C1 segment of cervical spinal cord (tissue), 14 donors: Measurements from ENCODE around the gene RPL27A.

Experiments
- DNase-seq, 14 donors: peaks; one replicate each; lab custom pipeline; 2025; lab: John Stamatoyannopoulos, UW

The RPL27A gene

GRCh38 chr11:8699903-8700302, 17.3 kb downstream of the RPL27A start:
- DNase-seq = peak in 10 of 14 donors; percentile 33 to 74 (median 46)

GRCh38 chr11:8701891-8702597, 19.5 kb downstream of the RPL27A start:
- no peak for DNase-seq

- no peak for DNase-seq
Observed at GRCh38 chr11:8702598-8702915, 20.0 kb downstream of the RPL27A start.

- DNase-seq = no peak
Observed at GRCh38 chr11:8704136-8704535, 21.5 kb downstream of the RPL27A start.

GRCh38 chr11:8705146-8705545, 22.6 kb downstream of the RPL27A start:
- no peak for DNase-seq

GRCh38 chr11:8706673-8707432, 24.3 kb downstream of the RPL27A start:
- peak in 1 of 14 donors; percentile 58 for DNase-seq

GRCh38 chr11:8707541-8708191, 25.1 kb downstream of the RPL27A start:
- DNase-seq = peak in 6 of 14 donors; percentile 30 to 78 (median 36)

- peak in 7 of 14 donors; percentile 29 to 64 (median 51) for DNase-seq
Observed at GRCh38 chr11:8709002-8709672, 26.5 kb downstream of the RPL27A start.

- DNase-seq = no peak
Observed at GRCh38 chr11:8709777-8710176, 27.2 kb downstream of the RPL27A start.

- no peak for DNase-seq
Observed at GRCh38 chr11:8711895-8712442, 29.4 kb downstream of the RPL27A start.

- no peak for DNase-seq
Observed at GRCh38 chr11:8712506-8712905, 29.9 kb downstream of the RPL27A start.

GRCh38 chr11:8713760-8714454, 31.3 kb downstream of the RPL27A start:
- no peak for DNase-seq

- peak in 1 of 14 donors; percentile 26 for DNase-seq
Observed at GRCh38 chr11:8714622-8715225, 32.1 kb downstream of the RPL27A start.

GRCh38 chr11:8715501-8715900, 32.9 kb downstream of the RPL27A start:
- DNase-seq = peak in 1 of 14 donors; percentile 71

GRCh38 chr11:8717544-8717875, 34.9 kb downstream of the RPL27A start:
- no peak for DNase-seq

GRCh38 chr11:8717876-8718753, 35.5 kb downstream of the RPL27A start:
- peak in 6 of 14 donors; percentile 9 to 72 (median 38) for DNase-seq

- peak in 3 of 14 donors; percentile 9 to 72 (median 68) for DNase-seq
Observed at GRCh38 chr11:8719211-8719649, 36.6 kb downstream of the RPL27A start.

GRCh38 chr11:8719721-8720120, 37.1 kb downstream of the RPL27A start:
- DNase-seq = peak in 1 of 14 donors; percentile 68

- no peak for DNase-seq
Observed at GRCh38 chr11:8720352-8720751, 37.8 kb downstream of the RPL27A start.
